Retinal pigment epithelial cell (primary cell): ENCODE data around the gene CCDC57.

Experiments used
- DNase-seq: peaks from one replicate; pipeline ENCODE4 v3.0.0-alpha.2; 2010; ENCODE audit warnings: low read depth
- H3K4me3 ChIP-seq: 2 replicates; pipeline ENCODE4 v1.5.1; 2011; ENCODE audit warnings: mild to moderate bottlenecking, low read length, control low read depth, moderate library complexity
- TF ChIP-seq, protein P1 (sequence below): conservative IDR thresholded peaks from 2 replicates; pipeline ENCODE4 v1.5.1; 2011; ENCODE audit warnings: low read depth, low read length, control low read depth, inconsistent platforms

The CCDC57 gene

DNA sequence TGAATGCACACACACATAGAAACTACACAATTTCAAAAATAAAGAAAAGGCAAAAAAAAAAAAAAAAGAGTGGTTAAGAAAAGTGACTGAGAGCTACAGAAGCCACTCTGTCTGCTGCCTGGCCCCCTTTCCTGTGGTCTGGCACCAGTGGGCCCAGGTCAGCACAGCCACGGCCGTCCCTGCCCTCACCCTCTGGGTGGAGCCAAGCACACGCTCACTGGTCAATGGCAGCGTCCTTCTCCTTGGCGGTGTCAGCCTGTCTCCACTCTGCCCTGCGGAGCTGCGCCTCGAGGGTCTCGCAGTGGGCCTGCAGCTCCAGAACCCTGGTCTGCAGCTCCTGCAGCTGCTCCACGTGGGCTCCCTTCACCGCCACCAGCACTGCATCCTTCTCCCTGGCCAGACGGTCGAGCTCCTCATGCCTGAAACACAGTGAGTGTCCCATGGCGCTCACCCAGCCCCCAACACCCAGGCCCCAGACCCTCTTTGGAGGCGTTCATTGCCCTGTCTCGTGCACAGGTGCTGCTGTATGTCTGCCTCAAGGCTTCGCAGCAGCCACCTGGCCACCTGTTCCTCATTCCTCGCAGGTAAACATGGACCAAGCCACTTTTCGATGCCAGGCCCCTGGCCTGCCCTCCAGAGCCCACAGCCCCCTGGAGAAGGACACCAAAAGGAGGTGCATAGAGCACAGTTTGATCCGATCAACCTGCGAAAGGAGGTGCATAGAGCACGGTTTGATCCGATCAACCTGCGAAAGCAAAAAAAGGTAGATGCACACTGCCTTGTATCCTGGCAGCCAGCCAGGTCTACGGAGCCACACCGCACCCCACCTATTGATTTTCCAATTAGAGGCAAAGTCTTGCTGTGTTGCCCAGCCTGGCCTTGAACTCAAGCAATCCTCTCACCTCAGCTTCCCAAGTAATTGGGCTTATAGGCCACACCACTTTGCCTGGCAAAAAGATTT, 24.4 kb downstream of the CCDC57 start:
- TF ChIP-seq, protein P1, sequence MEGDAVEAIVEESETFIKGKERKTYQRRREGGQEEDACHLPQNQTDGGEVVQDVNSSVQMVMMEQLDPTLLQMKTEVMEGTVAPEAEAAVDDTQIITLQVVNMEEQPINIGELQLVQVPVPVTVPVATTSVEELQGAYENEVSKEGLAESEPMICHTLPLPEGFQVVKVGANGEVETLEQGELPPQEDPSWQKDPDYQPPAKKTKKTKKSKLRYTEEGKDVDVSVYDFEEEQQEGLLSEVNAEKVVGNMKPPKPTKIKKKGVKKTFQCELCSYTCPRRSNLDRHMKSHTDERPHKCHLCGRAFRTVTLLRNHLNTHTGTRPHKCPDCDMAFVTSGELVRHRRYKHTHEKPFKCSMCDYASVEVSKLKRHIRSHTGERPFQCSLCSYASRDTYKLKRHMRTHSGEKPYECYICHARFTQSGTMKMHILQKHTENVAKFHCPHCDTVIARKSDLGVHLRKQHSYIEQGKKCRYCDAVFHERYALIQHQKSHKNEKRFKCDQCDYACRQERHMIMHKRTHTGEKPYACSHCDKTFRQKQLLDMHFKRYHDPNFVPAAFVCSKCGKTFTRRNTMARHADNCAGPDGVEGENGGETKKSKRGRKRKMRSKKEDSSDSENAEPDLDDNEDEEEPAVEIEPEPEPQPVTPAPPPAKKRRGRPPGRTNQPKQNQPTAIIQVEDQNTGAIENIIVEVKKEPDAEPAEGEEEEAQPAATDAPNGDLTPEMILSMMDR, result no peak
- no peak for DNase-seq
- no peak overlapping the region for H3K4me3 ChIP-seq

DNA sequence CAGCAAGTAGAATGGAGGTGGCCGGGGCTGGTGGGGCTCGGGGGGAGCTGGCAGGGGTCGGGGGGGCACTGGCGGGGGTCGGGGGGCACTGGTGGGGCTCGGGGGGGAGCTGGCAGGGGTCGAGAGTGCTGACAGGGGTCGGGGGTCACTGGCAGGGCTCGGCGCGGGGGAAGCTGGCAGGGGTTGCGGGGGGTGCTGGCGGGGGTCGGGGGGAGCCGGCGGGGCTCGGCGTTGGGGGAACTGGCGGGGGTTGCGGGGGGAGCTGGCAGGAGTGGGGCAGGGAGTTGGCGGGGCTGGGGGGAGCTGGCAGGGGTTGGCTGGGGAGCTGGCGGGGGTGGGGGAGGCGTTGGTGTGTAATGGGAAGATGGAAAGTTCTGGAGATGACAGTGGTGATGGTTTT, 25.1 kb downstream of the CCDC57 start:
- no peak for DNase-seq
- TF ChIP-seq, protein P1, result no peak
- H3K4me3 ChIP-seq, result no peak overlapping the region

DNA sequence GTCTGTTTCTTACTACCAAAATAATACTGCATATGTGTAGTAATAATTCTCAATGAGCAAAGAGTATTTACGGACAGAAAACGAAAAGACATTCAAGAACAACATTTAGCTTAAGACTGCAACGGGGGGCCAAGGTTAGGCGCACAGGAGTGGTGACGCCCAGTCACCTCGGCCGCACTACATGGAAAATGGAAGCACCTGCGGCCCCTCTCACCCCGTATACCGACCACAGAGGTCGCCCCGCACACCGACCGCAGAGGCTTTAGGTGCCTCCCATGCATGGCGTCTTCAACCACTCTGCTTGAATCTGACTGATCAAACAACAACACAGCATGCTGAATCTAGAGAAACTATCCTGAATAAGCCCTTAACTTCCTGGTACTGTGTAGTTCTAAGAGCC, 26.4 kb downstream of the CCDC57 start:
- no peak for DNase-seq
- TF ChIP-seq, protein P1, result no peak
- no peak overlapping the region for H3K4me3 ChIP-seq

DNA sequence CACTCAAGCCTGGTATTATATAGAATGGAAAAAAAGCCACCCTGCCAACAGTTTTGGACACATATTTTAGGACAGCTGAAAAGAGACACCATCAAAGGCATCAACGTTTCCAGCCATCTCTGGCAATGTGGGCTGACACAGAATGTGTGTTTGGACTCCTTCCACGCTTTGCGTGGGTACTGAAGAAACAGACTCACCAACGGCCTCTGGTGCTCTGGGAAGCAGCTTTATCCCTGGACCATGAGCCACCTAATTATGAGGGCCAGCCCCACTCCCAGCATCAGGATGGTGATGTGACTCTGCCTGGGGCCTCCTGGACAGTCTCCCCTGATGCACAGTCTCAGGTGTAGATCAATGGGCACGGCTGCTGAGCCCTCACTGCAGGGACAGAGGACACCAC, 27.9 kb downstream of the CCDC57 start:
- no peak for DNase-seq
- TF ChIP-seq, protein P1, result no peak
- no peak overlapping the region for H3K4me3 ChIP-seq

DNA sequence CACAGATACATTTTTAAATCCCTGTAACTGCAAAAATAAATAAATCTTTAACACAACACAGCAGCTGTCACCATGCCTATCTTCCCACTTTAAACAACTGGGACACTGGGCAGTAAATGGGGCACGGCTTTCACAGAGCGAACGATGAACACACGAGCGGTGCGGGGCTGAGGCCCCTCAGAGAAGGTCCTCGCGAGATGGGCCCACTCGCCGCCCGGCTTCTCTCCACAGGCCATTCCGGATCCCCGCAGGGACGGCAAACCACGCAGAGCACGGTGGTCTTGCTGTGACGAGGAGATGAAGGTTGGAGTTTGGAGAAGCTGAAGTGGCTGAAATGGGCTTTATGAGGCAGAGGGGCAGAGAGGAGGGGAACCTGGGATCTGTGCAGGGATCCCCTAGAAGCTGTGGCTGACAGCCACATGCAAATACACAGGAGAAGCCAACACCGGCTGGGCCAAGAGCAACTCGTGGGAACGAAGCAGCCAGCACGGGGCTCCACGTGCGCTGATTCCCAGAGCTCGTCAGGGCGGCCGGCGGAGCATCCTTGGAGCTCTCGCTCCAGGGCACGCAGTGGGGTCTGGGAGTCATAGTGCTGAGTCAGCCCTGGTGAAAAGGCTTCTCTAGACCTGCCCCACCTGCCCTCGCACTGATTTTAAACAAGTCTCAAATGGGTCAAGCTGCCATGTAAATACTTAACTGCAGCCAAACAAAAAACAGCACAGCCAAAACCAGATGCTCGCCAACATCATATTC, 31.7 kb downstream of the CCDC57 start:
- no peak overlapping the region for H3K4me3 ChIP-seq
- no peak for DNase-seq
- TF ChIP-seq, protein P1, result no peak

DNA sequence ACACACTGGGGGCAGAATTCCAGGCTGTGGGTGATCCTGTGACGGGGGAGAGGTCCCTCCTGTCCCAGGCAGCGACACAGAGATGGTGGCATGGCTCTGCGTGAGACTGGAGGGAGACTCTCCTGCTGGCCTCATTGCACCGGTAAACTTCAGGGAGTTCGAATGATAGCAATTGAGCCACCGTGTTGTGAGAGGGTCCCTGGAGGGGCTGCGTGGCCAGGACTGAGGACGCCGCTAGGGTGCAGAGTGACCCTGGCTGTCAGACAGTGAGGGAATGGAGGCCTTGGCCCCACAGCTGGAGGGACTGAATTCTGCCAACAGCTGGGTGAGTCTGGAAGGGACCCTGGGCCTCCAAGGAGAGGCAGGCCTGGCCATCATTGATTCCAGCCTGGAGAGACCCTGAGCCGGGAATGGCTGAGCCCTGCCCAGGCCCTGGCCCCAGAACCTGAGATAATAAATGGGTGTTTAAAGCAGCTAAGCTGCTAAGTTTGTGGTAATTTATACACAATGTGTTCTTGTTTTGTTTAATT, 32.6 kb downstream of the CCDC57 start:
- TF ChIP-seq, protein P1, result no peak
- no peak overlapping the region for H3K4me3 ChIP-seq
- DNase-seq, result no peak
